Heart left ventricle (tissue), 16 donors: ENCODE data around the gene ASAP2. TPM values are rescaled to one million over a fixed set of nuclear protein-coding genes. Genes with fewer than 3 reads are reported as not detected.

Source experiments
- ATAC-seq, 4 donors: fragments of 200-7000 bp; cut with Tn5 transposase; one replicate each; pipeline ENCODE4 v1.9.1; 2020 to 2022; ENCODE audit warnings: moderate library complexity in 4 of 4, mild to moderate bottlenecking in 3 of 4, moderate number of reproducible peaks in 1 of 4
- DNase-seq, 5 donors: peaks; one replicate each; pipeline ENCODE4 v3.0.0-alpha.2; 2020
- H3K27ac ChIP-seq, 12 donors: fragments of 200-600 bp; sonication (generic) in 4 of 12; one replicate each; pipeline versions ENCODE4 v1.5.0 to v1.8.0; 2016 to 2022; ENCODE audit warnings: mild to moderate bottlenecking in 2 of 12
- H3K27me3 ChIP-seq, 9 donors: fragments of 200-600 bp; sonication (generic) in 2 of 9; one replicate each; pipeline versions ENCODE4 v1.5.1 to v1.8.0; 2016 to 2022; ENCODE audit warnings: mild to moderate bottlenecking in 3 of 9
- H3K36me3 ChIP-seq, 9 donors: fragments of 200-600 bp; sonication (generic) in 2 of 9; one replicate each; pipeline versions ENCODE4 v1.5.0 to v1.8.0; 2018 to 2022; ENCODE audit warnings: mild to moderate bottlenecking in 2 of 9
- H3K4me1 ChIP-seq, 12 donors: fragments of 200-600 bp; sonication (generic) in 4 of 12; one replicate each; pipeline versions ENCODE4 v1.5.0 to v1.8.0; 2016 to 2022; ENCODE audit warnings: mild to moderate bottlenecking in 3 of 12
- H3K4me3 ChIP-seq, 12 donors: fragments of 200-600 bp; sonication (generic) in 4 of 12; one replicate each; pipeline versions ENCODE4 v1.5.0 to v1.8.0; 2017 to 2022; ENCODE audit warnings: mild to moderate bottlenecking in 9 of 12, moderate library complexity in 4 of 12
- H3K9me3 ChIP-seq, 12 donors: fragments of 200-600 bp; sonication (generic) in 4 of 12; one replicate each; pipeline versions ENCODE4 v1.5.0 to v1.8.0; 2016 to 2022; ENCODE audit warnings: mild to moderate bottlenecking in 1 of 12
- CTCF ChIP-seq, 12 donors: fragments of 200-600 bp; sonication (generic) in 4 of 12; IDR thresholded peaks; one replicate each; pipeline versions ENCODE4 v1.5.0 to v1.8.0; 2018 to 2022; ENCODE audit warnings: antibody characterized with exemption in 12 of 12, mild to moderate bottlenecking in 5 of 12
- POLR2A ChIP-seq, 2 donors: fragments of 450-650 bp; IDR thresholded peaks; one replicate each; pipeline ENCODE4 v1.6.1; 2017; ENCODE audit warnings: antibody characterized with exemption in 2 of 2, mild to moderate bottlenecking in 2 of 2, moderate library complexity in 2 of 2
- WGBS, 4 donors: extraction: QIAGEN DNeasy Blood & Tissue Kit in 2 of 4; methylation state at CpG; one replicate each; pipeline versions ENCODE4 v1.1.5 to v1.1.7; 2013 to 2018; 5-methylcytosine and 5-hydroxymethylcytosine counted together
- intact Hi-C, 10 donors: fragments of 100-400 bp; cut with DNase I; formaldehyde crosslinking; loops; one replicate each; pipeline versions ENCODE4 v1.11.1 to v1.14.2; 2022
- polyA plus RNA-seq, 2 donors: library from polyadenylated mRNA; stranded (reverse); fragments of 200-250 nt; gene quantifications; one replicate each; pipeline ENCODE4 v1.2.3, GENCODE V29; 2013
- total RNA-seq, 9 donors: library from RNA; depleted of rRNA in 2 of 9; stranded (reverse); fragments of >200 nt in 2 of 9; fragmentation: NEBNext Ultra II Directional in 3 of 9; extraction: Animal tissue kit (Norgen Biotek cat#: 25700) in 3 of 9; gene quantifications; one replicate each; pipeline versions ENCODE4 v1.1.0 to v1.2.4, GENCODE V29; 2016 to 2023
- donor health status: ischemic (EF 13 %, LVEDD 7.1; RV severe dilation, severe dysfunction).
- donor health status: healthy with polysubstance abuse.
- donor health status: DM: no; HTN: yes; CAD: no.
- donor health status: DM: no; HTN: no; CAD: no.
- donor health status: ischemic (EF 25% LVEDD 6.9; RV normal size, moderate dysfunction).
- donor health status: ischemic (EF 25% LVEDD 5.7; RV mildly dilated, moderate dysfunction).
- donor health status: healthy.
- donor health status: DM: yes; HTN: yes; CAD: no.
- donor health status: ischemic (EF 35%, LVEDD 5.7; RV mildly dilated, moderate dysfunction).
- donor health status: nonischemic (EF 11% LVEDD 7.7; RV severe dilation, severe dysfunction).
- donor health status: DM: yes; HTN: yes; CAD: no.
- donor health status: PGD.
- donor health status: ischemic (EF 29% LVEDD 5.4; RV normal size, mild dysfunction).
- donor health status: nonischemic (EF 23%, LVEDD 6.1; RV moderate dilation, normal function).

ASAP2 gene
- total and polyA plus RNA-seq, 11 donors = 6.7 to 17.0 (median 11.9) TPM

- TF ChIP-seq CTCF (IDR thresholded peaks at IDR 0.05) (no peak), POLR2A (IDR thresholded peaks at IDR 0.05) (no peak)
- Histone ChIP-seq H3K36me3 (peaks cover 0 to 8% (median 2%) of the 10 kb centered on the region in 9 donors), H3K27ac (peak overlapping the region; percentile 90 to 98 (median 94)), H3K27me3 (no peaks in the 10 kb centered on the region), H3K4me3 (peak overlapping the region; percentile 54 to 98 (median 94)), H3K9me3 (no peaks in the 10 kb centered on the region), H3K4me1 (peaks cover 0 to 51% (median 34%) of the 10 kb centered on the region in 12 donors)
- no peak for DNase-seq
- WGBS, 4 donors = 0 to 1% (median 0%) methylated on average over 21 of the region's 21 CpGs
- intact Hi-C loops = loop anchor here in 5 of 10 donors (2.0 to 10.0 kb wide), 4 partner anchors 217 to 283 kb away; partner anchors contain the start of gene ASAP2 (in 3 of the 5)
- ATAC-seq = peak in 2 of 4 donors; percentile 10 to 16
These were observed 217.3 kb downstream of the ASAP2 start for GRCh38 chr2:9423922-9424272.

- H3K27ac ChIP-seq = peak overlapping the region in 2 of 12 donors; percentile 93 to 96
- intact Hi-C loops = loop anchor here in 5 of 10 donors (5.0 to 10.0 kb wide), 3 partner anchors 217 to 282 kb away; partner anchors contain the start of gene ASAP2 (in 3 of the 5)
These were observed 218.0 kb downstream of the ASAP2 start for GRCh38 chr2:9424447-9425164.

GRCh38 chr2:9428965-9429577 is 222.5 kb downstream of the ASAP2 start:
- Histone ChIP-seq H3K36me3 (peaks cover 0 to 56% (median 54%) of the 10 kb centered on the region in 9 donors), H3K4me3 (no peak overlapping the region), H3K27ac (no peak overlapping the region), H3K27me3 (no peaks in the 10 kb centered on the region), H3K4me1 (peaks cover 0 to 17% (median 9%) of the 10 kb centered on the region in 12 donors), H3K9me3 (no peaks in the 10 kb centered on the region)
- ATAC-seq (no peak), DNase-seq (no peak)
- no peak for TF ChIP-seq POLR2A (IDR thresholded peaks at IDR 0.05)
- no peak for TF ChIP-seq CTCF (IDR thresholded peaks at IDR 0.05)
- intact Hi-C loops = loop anchor here in 3 of 10 donors (5.0 to 10.0 kb wide), 2 partner anchors 284 to 287 kb away; no protein-coding TSS in a partner anchor
- WGBS, 4 donors = 74 to 94% (median 80%) methylated on average over 5 of the region's 5 CpGs

More at GRCh38 chr2:9424447-9425164, 218.0 kb downstream of the ASAP2 start:
- H3K4me3 ChIP-seq = peak overlapping the region in 11 of 12 donors; percentile 61 to 98 (median 94)
- H3K4me1 ChIP-seq = peaks cover 0 to 46% (median 31%) of the 10 kb centered on the region in 12 donors
- WGBS, 4 donors = 67 to 71% (median 69%) methylated on average over 11 of the region's 11 CpGs
- H3K27me3 ChIP-seq = no peaks in the 10 kb centered on the region
- no peaks in the 10 kb centered on the region for H3K9me3 ChIP-seq
- ATAC-seq = no peak
- H3K36me3 ChIP-seq = peaks cover 0 to 15% (median 9%) of the 10 kb centered on the region in 9 donors
- no peak for DNase-seq
- TF ChIP-seq POLR2A (IDR thresholded peaks at IDR 0.05) (no peak), CTCF (IDR thresholded peaks at IDR 0.05) (no peak)
